ENCODE measurements around the gene MSI2.
A peak's percentile ranks its signal among the peaks of the same experiment; 100 is the strongest.

MSI2 gene

GRCh38 chr17:57249520-57249919 lies 6.8 kb upstream of the MSI2 start:
- H3K27ac ChIP-seq: no peak overlapping the region
- no peak for DNase-seq (ENCODE audit: low spot score)
- TF ChIP-seq CTCF (conservative IDR thresholded peaks at IDR 0.05; ENCODE audit: low read depth): no peak
- CTCF ChIA-PET: interaction anchor here (0.6 kb wide), 1 partner anchor 423 kb away, joined by 3 read pairs; no protein-coding TSS in a partner anchor
- POLR2A ChIA-PET (ENCODE audit: low non-redundant PET): interaction anchor here (0.7 kb wide), 1 partner anchor 411 kb away, joined by 6 read pairs; no protein-coding TSS in a partner anchor

- ChIA-PET CTCF (interaction anchor here (0.5 to 0.8 kb wide), 2 partner anchors 8 to 55 kb away, joined by 3 to 4 read pairs; no protein-coding TSS in a partner anchor), POLR2A (ENCODE audit: low non-redundant PET) (no interaction called here)
- no peak for TF ChIP-seq CTCF (conservative IDR thresholded peaks at IDR 0.05; ENCODE audit: low read depth)
- no peak overlapping the region for H3K27ac ChIP-seq
- DNase-seq (ENCODE audit: low spot score): no peak
These were observed 5.0 kb upstream of the MSI2 start for GRCh38 chr17:57251211-57251787.

- no peak for TF ChIP-seq CTCF (conservative IDR thresholded peaks at IDR 0.05; ENCODE audit: low read depth)
- CTCF ChIA-PET: interaction anchor here (1.4 kb wide), 1 partner anchor 11 kb away, joined by 9 read pairs; no protein-coding TSS in a partner anchor
- POLR2A ChIA-PET (ENCODE audit: low non-redundant PET): no interaction called here
- DNase-seq (ENCODE audit: low spot score): no peak
- H3K27ac ChIP-seq: no peak overlapping the region
These were observed 2.8 kb upstream of the MSI2 start for GRCh38 chr17:57253362-57254065.

- H3K27ac ChIP-seq: peak overlapping the region; percentile 91
- ChIA-PET POLR2A (ENCODE audit: low non-redundant PET) (no interaction called here), CTCF (interaction anchor here (1.1 kb wide), 1 partner anchor 12 kb away, joined by 3 read pairs; no protein-coding TSS in a partner anchor)
- no peak for DNase-seq (ENCODE audit: low spot score)
- no peak for TF ChIP-seq CTCF (conservative IDR thresholded peaks at IDR 0.05; ENCODE audit: low read depth)
These were observed 1.0 kb upstream of the MSI2 start for GRCh38 chr17:57255182-57255775.

GRCh38 chr17:57256708-57257112 lies 387 bp downstream of the MSI2 start:
- ChIA-PET POLR2A (ENCODE audit: low non-redundant PET) (interaction anchor here (0.5 to 0.6 kb wide), 3 partner anchors 217 to 428 kb away, joined by 3 to 8 read pairs (median 3); no protein-coding TSS in a partner anchor), CTCF (interaction anchor here (0.6 to 2.2 kb wide), 2 partner anchors 14 to 148 kb away, joined by 3 to 18 read pairs; no protein-coding TSS in a partner anchor)
- peak; percentile 26 for DNase-seq (ENCODE audit: low spot score)
- TF ChIP-seq CTCF (conservative IDR thresholded peaks at IDR 0.05; ENCODE audit: low read depth): no peak
- H3K27ac ChIP-seq: peak overlapping the region; percentile 91

GRCh38 chr17:57257195-57257894 lies 1.0 kb downstream of the MSI2 start:
- no peak for DNase-seq (ENCODE audit: low spot score)
- no peak for TF ChIP-seq CTCF (conservative IDR thresholded peaks at IDR 0.05; ENCODE audit: low read depth)
- peak overlapping the region; percentile 91 for H3K27ac ChIP-seq
- CTCF ChIA-PET: interaction anchor here (0.5 to 2.2 kb wide), 7 partner anchors 14 to 471 kb away, joined by 3 to 18 read pairs (median 3); no protein-coding TSS in a partner anchor
- POLR2A ChIA-PET (ENCODE audit: low non-redundant PET): interaction anchor here (0.5 to 0.6 kb wide), 3 partner anchors 217 to 428 kb away, joined by 3 to 8 read pairs (median 3); no protein-coding TSS in a partner anchor
